ENCODE data around the gene CDK2AP2.

- TF ChIP-seq CTCF (IDR thresholded peaks at IDR 0.05) (no peak), EP300 (IDR thresholded peaks at IDR 0.05) (no peak), POLR2A (IDR thresholded peaks at IDR 0.05) (no peak)
Observed at GRCh38 chr11:67542971-67543370, 35.0 kb upstream of the CDK2AP2 start.
